NCI-H1694 (cell line): ENCODE data around the gene GRPEL1.

Source experiments
- DNase-seq: peaks from one replicate; lab custom pipeline; 2025; lab: John Stamatoyannopoulos, UW

The GRPEL1 gene

GRCh38 chr4:7044137-7044930, 23.5 kb downstream of the GRPEL1 start:
- DNase-seq, result no peak

DNA sequence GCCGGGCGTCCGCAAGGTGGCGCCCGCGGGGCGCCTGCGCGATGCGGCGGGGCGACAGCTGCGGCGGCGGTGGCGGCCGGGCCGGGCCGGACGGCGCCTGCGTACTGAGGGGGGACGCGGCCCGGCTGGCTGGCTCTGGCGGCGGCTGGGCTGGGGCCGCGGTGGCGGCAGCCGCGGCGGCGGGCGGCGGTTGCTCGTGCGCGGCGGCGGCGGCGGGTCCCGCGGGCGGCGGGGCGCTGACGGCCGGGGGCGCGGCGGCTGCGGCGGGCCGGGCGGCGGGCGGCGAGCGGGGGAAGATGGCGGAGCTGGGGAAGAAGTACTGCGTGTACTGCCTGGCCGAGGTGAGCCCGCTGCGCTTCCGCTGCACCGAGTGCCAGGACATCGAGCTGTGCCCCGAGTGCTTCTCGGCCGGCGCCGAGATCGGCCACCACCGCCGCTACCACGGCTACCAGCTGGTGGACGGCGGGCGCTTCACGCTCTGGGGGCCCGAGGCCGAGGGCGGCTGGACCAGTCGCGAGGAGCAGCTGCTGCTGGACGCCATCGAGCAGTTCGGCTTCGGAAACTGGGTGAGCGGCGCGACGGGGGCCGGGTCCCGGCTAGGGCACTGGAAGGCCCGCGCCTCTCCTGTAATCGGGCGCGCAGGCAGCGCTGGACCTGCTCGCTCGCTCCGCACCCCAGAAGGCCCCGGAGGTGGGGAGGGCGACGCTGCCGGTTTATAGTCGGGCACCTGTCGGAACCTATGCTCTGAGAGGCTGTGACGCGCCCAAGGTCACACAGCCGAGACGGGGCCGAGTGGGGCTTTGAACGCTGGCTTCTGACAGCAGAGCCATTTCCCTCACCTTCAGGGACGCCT, 24.4 kb downstream of the GRPEL1 start, which contains the start of gene TADA2B:
TADA2B (plus strand) TSS at position 89 of the 853 bp plus-strand sequence; CDS start at position 297, 208 bp downstream.
- no peak for DNase-seq

GRCh38 chr4:7042503-7043283, 25.2 kb downstream of the GRPEL1 start:
- peak; percentile 84 for DNase-seq

DNA sequence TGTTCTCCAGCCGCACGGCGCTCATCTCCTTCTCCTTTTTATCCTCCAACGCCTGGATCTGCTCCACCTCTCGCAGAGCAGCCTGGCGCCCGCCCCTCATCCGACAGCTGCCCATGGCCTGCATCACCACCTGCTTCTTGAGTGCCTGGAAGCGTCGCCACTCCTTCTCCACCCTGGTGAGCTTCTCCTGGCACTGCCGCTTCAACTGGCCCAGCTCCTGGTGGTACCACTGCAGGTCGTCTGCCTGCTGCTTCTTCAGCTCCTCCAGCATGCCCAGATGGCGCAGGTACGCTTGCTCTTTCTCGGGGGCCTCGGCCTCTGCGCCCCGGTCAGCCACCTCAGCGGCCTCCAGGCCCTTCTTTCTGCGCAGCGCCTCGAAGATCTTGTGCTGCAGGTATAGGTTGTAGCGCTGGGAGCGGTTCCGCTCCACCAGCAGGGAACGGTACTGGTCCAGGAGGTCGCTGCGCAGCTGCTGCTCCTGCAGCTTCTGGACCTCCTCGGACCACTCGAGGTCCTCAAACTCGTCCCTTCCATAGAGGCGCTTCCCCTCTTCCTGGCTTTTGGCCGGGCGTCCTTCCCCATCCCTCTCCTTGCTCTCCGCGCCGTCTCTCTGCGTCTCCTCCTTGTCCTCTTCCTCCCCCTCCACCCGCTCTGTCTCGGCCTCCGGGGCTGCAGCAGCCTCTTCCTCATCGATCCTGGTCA, 25.9 kb downstream of the GRPEL1 start:
- no peak for DNase-seq

DNA sequence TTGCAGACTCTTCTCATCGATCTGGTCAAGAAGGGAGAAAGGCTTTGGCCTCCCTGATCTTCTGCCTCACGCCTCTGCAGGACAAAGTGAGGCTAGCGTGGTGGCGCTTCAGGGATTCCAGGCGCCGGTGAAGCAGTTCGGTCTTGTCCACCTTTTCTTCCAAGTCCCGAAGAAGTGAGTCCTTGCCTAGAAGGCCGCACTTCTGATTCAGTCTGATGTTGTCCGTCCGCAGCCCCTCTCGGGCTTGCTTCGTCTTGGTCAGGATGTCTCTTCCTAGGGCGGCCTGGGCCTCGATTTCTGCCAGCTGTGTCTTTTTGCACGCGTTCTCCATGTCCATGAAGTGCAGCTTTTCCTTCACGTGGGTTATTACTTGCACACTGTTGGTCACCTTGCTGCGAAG, 26.6 kb downstream of the GRPEL1 start:
- DNase-seq, result no peak

- DNase-seq, result no peak
These were observed 27.1 kb downstream of the GRPEL1 start for GRCh38 chr4:7040765-7041164.

GRCh38 chr4:7037425-7037824, 30.4 kb downstream of the GRPEL1 start:
- no peak for DNase-seq

- DNase-seq, result no peak
These were observed 33.4 kb downstream of the GRPEL1 start for GRCh38 chr4:7034262-7035081.

DNA sequence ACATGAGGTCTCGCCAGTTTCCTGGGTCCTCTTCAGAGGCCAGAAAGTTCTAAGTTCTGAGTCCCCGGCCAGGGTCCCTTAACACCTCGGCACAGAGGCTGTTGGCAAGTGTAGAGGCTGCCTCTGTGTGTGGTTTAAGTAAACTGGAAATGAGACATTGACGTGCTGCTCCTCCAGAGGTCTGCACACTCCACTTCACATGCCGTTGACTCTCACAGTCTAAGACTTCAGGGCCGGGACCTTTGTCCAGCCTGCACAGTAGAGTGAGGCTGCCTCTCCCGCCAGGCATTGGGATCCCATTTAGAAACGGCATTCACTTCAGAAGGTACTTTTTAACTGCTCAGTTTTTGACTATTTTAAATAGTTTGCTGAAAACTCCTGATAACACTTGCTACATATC, 35.3 kb downstream of the GRPEL1 start:
- DNase-seq, result no peak

GRCh38 chr4:7031558-7032449, 36.1 kb downstream of the GRPEL1 start:
- no peak for DNase-seq

GRCh38 chr4:7030856-7031255, 37.0 kb downstream of the GRPEL1 start:
- DNase-seq, result no peak

DNA sequence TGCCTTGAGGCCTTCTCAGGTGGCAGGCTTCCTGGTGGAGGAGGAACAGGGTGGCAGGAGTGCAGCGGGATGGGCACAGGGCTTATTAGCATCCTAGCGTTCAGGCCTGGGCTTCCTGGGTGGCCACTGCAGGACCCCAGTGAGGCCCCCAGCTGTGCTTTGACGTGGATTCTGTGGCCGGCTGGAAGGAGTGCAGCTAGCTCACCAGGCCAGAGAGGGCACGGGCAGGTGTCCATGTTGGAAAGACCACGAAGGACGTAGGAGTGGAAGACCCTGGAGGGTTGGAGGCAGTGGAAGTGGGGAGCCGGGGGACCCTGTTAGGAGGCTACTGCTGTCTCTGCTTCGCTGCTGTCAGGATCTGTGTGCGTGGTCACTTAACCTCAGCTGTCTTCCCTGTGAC, 37.9 kb downstream of the GRPEL1 start:
- no peak for DNase-seq

GRCh38 chr4:7029212-7029611, 38.7 kb downstream of the GRPEL1 start:
- DNase-seq, result no peak

DNA sequence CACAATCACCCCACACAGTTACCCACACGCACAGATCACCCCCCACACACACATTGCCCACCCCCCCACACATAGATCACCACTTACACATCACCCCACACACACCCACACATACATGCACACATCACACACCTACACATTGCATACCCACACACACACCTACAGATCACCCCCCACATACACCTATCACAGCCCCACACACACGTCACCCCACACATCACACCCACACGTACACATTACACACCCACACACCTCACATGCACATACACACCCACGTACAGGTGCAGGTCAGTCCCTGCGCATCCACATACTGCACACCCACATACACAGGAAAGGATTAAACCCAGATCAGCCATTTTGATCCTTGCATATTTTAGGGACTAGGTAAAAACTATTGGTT, 40.0 kb downstream of the GRPEL1 start:
- no peak for DNase-seq

- DNase-seq, result no peak
These were observed 40.6 kb downstream of the GRPEL1 start for GRCh38 chr4:7027284-7027683.

DNA sequence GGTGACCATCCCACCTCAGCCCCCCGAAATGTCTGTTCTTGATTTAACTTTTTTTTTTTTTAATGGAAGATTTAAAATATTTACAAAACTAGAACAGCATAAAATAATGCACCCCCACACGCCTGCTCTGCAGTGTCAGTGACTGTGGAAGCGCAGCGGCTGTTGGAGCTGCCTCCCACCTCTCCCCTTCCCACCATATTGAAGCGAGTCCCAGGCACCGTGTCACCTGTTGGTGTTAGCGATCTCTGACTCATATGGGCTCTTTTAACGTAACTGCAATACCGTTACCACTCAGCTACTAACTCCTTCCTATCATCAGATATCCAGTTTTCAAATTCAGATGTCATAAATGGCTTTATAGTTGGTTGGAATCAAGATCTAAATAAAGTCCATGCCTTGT, 41.8 kb downstream of the GRPEL1 start:
- no peak for DNase-seq

GRCh38 chr4:7025040-7025602, 42.7 kb downstream of the GRPEL1 start:
- DNase-seq, result no peak

DNA sequence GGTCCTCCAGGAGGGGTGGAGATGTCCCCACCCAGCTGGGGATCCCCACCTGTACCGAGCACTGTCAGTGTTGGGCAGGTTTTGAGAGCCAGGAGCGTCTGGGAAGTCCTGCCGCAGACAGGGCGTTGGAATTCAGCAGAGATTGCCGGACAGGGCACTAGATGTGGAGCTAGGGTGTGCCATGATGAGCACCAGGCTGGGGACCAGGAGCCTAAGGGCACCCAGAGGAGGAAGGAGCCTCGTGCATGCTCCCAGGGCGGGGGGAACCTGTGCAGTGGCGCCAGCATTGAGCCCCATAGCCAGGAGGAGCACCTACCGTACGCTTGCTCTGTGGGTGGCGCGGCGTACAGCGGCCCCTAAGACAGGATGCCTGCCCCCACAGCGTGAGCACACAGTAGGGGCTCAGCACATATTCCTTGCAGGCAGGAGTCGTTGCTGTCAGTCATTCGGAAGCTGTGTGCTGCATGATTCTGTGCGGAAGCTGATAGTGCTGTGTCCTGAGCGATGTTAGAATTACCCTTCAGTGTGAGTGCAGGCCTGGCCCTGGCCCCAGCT, 43.5 kb downstream of the GRPEL1 start:
- no peak for DNase-seq

DNA sequence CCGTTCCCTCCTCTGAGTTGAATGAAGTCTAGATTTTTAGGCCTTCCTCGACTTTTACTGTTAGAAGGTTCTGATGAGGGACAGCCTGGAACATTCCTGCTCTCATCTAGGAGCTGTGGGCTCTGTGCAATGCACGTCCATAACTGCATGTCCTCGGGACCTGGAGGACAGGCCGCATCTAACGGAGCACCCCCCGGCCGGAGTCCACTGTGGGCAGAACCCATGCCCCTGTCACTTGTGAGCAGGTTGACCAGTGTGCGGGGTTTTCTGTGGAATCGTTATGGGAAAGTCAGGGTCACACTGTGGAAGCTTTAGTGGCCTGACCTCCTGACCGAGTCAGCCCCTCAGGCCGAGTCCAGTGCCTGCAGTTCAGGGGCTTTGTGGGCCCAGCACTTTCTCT, 44.0 kb downstream of the GRPEL1 start:
- no peak for DNase-seq
